Activated CD4-positive, alpha-beta T cell treated with anti-CD3 and anti-CD28 coated beads for 36 hours (primary cell): ENCODE results near the gene TRIM33. TPM values are rescaled to one million over a fixed set of nuclear protein-coding genes. Genes with fewer than 3 reads are reported as not detected.
A peak's percentile ranks its signal among the peaks of the same experiment; 100 is the strongest.
"Not testable (repeated sequence)": the region's sequence is repeated elsewhere in the genome, so short reads cannot be mapped to it uniquely, and the experiment has no call there.

Source experiments
- ATAC-seq: fragments of 200-7000 bp; cut with Tn5 transposase; one replicate; pipeline ENCODE4 v1.10.0; 2021; ENCODE audit warnings: mild to moderate bottlenecking, moderate library complexity
- CTCF ChIA-PET: fragments of 350-600 bp; sonication (Branson Sonifier 250); formaldehyde crosslinking; loops from one replicate; lab custom pipeline; 2021; ENCODE audit warnings: antibody characterized with exemption; lab: Charles Lee
- POLR2A ChIA-PET: fragments of 350-600 bp; sonication (Branson Sonifier 250); formaldehyde crosslinking; loops from one replicate; lab custom pipeline; 2021; ENCODE audit warnings: antibody characterized with exemption, inconsistent platforms; lab: Charles Lee
- DNase-seq: peaks from one replicate; pipeline ENCODE4 v3.0.0-alpha.2; 2020
- H3K27ac Mint-ChIP-seq: one replicate; pipeline ENCODE4 v1.8.0; 2021; ENCODE audit warnings: mixed read lengths
- H3K27me3 Mint-ChIP-seq: one replicate; pipeline ENCODE4 v1.8.0; 2021; ENCODE audit warnings: mixed read lengths
- H3K36me3 Mint-ChIP-seq: one replicate; pipeline ENCODE4 v1.8.0; 2021; ENCODE audit warnings: low read depth, mixed read lengths
- H3K4me1 Mint-ChIP-seq: one replicate; pipeline ENCODE4 v1.8.0; 2021; ENCODE audit warnings: mixed read lengths
- H3K4me3 Mint-ChIP-seq: one replicate; pipeline ENCODE4 v1.8.0; 2021; ENCODE audit warnings: mild to moderate bottlenecking, moderate library complexity, mixed read lengths
- H3K9me3 Mint-ChIP-seq: one replicate; pipeline ENCODE4 v1.8.0; 2021; ENCODE audit warnings: low read depth, mixed read lengths
- intact Hi-C, 2 experiments: fragments of 100-400 bp; cut with DNase I in 1 of 2; cut with micrococcal nuclease in 1 of 2; formaldehyde crosslinking; loops; one replicate each; pipeline versions ENCODE4 v1.14.2 to v1.15.1; 2022 to 2024; cut with DNase I, micrococcal nuclease
- total RNA-seq, 2 experiments: library from RNA; stranded (reverse); gene quantifications; one replicate each; pipeline ENCODE4 v1.2.3, GENCODE V29; 2021

The TRIM33 gene
- total RNA-seq, 2 experiments from 2014 or later, result 32.5 to 41.6 TPM

DNA sequence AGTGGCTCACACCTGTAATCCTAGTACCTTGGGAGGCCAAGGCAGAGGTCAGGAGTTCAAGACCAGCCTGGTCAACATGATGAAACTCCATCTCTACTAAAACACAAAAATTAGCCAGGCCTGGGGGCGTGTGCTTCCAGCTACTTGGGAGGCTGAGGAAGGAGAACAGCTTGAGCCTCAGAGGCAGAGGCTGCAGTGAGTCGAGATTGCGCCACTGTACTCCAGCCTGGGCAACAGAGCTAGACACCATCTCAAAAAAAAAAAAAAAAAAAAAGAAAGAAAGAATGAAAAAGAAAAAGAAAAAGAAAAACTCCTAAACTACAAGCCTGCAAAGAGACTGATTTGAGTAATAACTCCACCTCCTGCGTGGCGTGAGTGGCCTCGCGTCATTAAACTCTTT lies 92.1 kb downstream of the TRIM33 start:
- H3K9me3 Mint-ChIP-seq, intact Hi-C loops, H3K4me3 Mint-ChIP-seq, H3K4me1 Mint-ChIP-seq, DNase-seq, H3K27me3 Mint-ChIP-seq, ATAC-seq, H3K27ac Mint-ChIP-seq: not testable (repeated sequence)
- ChIA-PET CTCF (interaction anchor here (1.0 kb wide), 1 partner anchor 9 kb away, joined by 4 read pairs; no protein-coding TSS in a partner anchor), POLR2A (interaction anchor here (0.6 kb wide), 1 partner anchor 15 kb away, joined by 3 read pairs; no protein-coding TSS in a partner anchor)
- peaks cover 37% of the 10 kb centered on the region for H3K36me3 Mint-ChIP-seq

DNA sequence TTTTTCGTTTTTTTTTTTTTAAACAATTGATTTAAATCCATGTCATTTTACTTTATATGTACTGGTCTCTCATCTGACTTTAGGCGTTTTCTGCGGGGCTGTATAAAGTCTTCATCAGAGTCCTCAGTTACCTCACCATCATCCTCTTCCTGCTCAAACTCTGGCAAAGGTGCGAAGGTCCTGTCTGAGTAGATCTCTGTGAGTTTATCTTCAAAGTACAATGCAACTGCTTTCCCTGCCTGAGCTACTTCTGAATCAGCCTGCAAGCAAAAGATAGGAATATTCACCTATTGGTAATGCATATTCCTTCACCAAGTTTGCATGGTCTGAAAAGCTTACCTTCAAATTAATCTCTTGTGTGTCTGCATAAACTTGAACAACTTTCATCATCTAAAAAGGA lies 113.4 kb downstream of the TRIM33 start:
- Mint-ChIP-seq H3K36me3 (peaks cover 54% of the 10 kb centered on the region), H3K4me1 (no peaks in the 10 kb centered on the region), H3K27ac (no peak overlapping the region), H3K9me3 (no peaks in the 10 kb centered on the region), H3K27me3 (no peaks in the 10 kb centered on the region), H3K4me3 (no peak overlapping the region)
- DNase-seq, result no peak
- intact Hi-C loops, result no loop called here
- no peak for ATAC-seq
- CTCF ChIA-PET, result no interaction called here
- POLR2A ChIA-PET, result no interaction called here

DNA sequence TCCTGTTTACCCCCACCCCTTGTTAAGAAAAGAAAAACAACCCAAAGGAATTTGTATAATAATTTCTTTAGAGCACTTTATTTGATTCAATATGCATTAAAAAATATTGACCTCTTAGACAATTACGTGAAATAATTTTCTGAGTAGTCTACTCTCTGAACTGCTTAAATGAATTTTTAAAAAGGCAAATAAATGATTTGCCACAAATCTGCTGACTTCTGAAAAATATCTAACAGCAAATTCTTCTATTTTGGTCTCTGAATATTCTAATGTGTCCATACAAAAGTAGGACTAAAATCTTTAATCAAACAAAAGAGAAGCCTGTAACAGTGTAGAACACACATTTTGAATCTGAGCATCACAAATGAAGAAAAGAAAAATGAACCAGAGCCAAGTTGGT lies 115.1 kb downstream of the TRIM33 start:
- no peak overlapping the region for H3K4me3 Mint-ChIP-seq
- CTCF ChIA-PET, result no interaction called here
- DNase-seq (no peak), ATAC-seq (no peak)
- H3K9me3 Mint-ChIP-seq, result no peaks in the 10 kb centered on the region
- H3K27ac Mint-ChIP-seq, result no peak overlapping the region
- H3K4me1 Mint-ChIP-seq, result peaks cover 4% of the 10 kb centered on the region
- intact Hi-C loops, result no loop called here
- peaks cover 52% of the 10 kb centered on the region for H3K36me3 Mint-ChIP-seq
- H3K27me3 Mint-ChIP-seq, result no peaks in the 10 kb centered on the region
- POLR2A ChIA-PET, result no interaction called here

DNA sequence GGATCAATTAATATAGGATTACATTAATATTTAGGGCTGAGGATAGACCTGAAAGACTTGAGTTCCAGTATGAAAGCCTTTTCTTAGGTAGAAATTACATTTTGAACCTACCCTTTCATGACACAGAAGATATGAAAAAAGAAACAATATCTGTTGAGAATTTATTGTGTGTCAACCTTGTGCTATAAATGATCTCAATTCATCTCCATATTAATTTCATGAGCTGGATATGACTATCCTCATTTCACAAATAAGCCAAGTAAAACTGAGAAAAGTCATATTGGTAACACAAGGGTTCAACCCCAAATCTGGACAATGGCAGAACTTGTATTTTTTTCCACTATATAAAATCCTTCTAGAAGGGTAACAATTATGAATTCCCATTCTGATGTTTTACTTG lies 120.0 kb downstream of the TRIM33 start:
- Mint-ChIP-seq H3K36me3 (peaks cover 34% of the 10 kb centered on the region), H3K9me3 (peaks cover 15% of the 10 kb centered on the region), H3K27me3 (no peaks in the 10 kb centered on the region), H3K4me3 (no peak overlapping the region), H3K27ac (no peak overlapping the region), H3K4me1 (peaks cover 7% of the 10 kb centered on the region)
- intact Hi-C loops, result no loop called here
- CTCF ChIA-PET, result interaction anchor here (0.7 to 1.6 kb wide), 2 partner anchors 37 to 44 kb away, joined by 3 to 4 read pairs; no protein-coding TSS in a partner anchor
- POLR2A ChIA-PET, result no interaction called here
- ATAC-seq (peak; percentile 73), DNase-seq (no peak)

DNA sequence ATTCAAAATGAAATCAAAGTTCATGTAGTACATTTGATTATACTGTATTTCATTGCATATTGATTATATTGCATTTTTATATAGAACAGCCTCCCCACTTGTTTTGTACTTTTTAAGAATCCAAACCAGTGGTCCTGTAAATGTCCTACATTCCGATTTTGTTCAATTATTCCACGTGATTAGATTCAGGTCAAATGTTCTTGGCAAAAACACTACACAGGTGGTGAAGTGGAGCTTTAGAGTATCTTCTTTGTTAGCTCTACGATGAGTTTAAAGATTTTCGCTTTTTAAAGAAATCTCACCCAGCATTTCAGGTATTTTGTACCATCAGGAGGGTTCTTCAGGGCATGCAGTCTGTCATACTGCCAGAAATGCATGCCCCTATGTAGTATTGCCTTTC lies 120.6 kb downstream of the TRIM33 start:
- ChIA-PET CTCF (interaction anchor here (1.6 kb wide), 1 partner anchor 44 kb away, joined by 4 read pairs; no protein-coding TSS in a partner anchor), POLR2A (no interaction called here)
- H3K36me3 Mint-ChIP-seq, result peaks cover 30% of the 10 kb centered on the region
- H3K27me3 Mint-ChIP-seq, result no peaks in the 10 kb centered on the region
- no peak overlapping the region for H3K4me3 Mint-ChIP-seq
- H3K9me3 Mint-ChIP-seq, result peaks cover 18% of the 10 kb centered on the region
- intact Hi-C loops, result no loop called here
- ATAC-seq, result no peak
- H3K27ac Mint-ChIP-seq, result no peak overlapping the region
- no peak for DNase-seq
- H3K4me1 Mint-ChIP-seq, result peaks cover 7% of the 10 kb centered on the region

DNA sequence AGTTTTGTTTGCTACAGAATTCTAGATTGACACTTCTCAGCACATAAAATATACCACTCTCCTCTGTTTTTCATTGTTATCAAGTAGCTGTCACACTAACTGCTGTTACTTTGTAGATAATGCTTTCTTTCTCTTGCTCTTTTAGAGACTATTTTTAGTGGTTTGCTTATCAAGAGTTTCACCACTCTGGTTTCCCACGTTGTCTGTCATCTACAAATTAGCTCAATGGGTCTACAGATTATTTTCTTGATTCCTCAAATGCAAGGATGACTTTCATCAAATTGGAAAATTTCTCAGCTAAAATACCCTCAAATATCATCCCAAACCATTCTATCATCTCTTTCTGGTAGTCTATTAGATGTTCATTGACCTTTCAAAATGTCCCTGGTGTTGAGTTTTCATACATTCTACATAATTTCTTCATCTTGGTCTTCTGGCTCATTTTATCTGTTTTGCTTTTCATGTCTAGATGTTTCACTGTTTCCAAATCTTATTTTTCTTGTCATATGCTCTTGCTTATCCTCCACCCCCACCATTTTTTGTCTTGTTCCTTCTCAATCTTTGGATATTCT lies 122.5 kb downstream of the TRIM33 start:
- Mint-ChIP-seq H3K27me3 (no peaks in the 10 kb centered on the region), H3K9me3 (peaks cover 26% of the 10 kb centered on the region), H3K27ac (no peak overlapping the region), H3K4me3 (no peak overlapping the region), H3K36me3 (peaks cover 20% of the 10 kb centered on the region), H3K4me1 (peaks cover 7% of the 10 kb centered on the region)
- intact Hi-C loops, result loop anchor here in 1 of 2 experiments (10.0 kb wide), 1 partner anchor 56 kb away; no protein-coding TSS in a partner anchor
- ChIA-PET CTCF (interaction anchor here (0.6 kb wide), 1 partner anchor 300 kb away, joined by 3 read pairs; no protein-coding TSS in a partner anchor), POLR2A (no interaction called here)
- ATAC-seq, result no peak
- no peak for DNase-seq

DNA sequence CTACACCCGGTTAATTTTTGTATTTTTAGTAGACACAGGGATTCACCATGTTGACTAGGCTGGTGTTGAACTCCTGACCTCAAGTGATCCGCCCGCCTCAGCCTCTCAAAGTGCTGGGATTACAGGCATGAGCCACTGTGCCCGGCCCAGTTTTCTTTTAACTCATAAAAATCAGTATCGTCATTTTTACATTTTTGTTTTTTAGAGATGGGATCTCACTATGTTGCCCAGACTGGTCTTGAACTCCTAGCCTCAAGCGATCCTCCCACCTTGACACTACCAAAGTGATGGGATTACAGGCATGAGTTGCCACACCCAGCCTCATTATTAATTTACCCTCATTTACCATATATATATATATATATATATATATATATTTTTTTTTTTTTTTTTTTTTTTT lies 123.4 kb downstream of the TRIM33 start:
- not testable (repeated sequence) for H3K27me3 Mint-ChIP-seq, H3K27ac Mint-ChIP-seq, H3K4me1 Mint-ChIP-seq, H3K4me3 Mint-ChIP-seq, ATAC-seq, DNase-seq
- Mint-ChIP-seq H3K9me3 (peaks cover 33% of the 10 kb centered on the region), H3K36me3 (peaks cover 20% of the 10 kb centered on the region)
- intact Hi-C loops, result loop anchor here in 1 of 2 experiments (10.0 kb wide), 1 partner anchor 57 kb away; no protein-coding TSS in a partner anchor
- ChIA-PET POLR2A (interaction anchor here (0.6 kb wide), 1 partner anchor 1736 kb away, joined by 3 read pairs; no protein-coding TSS in a partner anchor), CTCF (interaction anchor here (0.6 kb wide), 1 partner anchor 411 kb away, joined by 4 read pairs; no protein-coding TSS in a partner anchor)

DNA sequence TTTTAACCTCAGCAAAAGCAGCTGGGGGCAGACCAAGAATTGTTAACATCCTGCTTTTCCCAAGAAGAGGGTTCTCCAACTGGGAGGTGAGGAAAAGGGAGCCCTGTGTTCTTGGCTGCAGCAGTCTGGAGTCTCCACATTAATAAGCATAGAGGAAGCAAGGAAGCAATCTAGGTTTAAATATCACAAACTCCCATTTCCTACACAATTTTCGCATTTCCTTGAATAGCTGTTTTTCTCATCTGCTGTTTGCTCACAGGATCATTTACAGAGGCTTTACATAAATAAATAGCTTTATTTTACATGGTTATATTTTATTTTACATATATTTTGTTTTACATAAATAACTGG lies 124.0 kb downstream of the TRIM33 start:
- Mint-ChIP-seq H3K36me3 (peaks cover 15% of the 10 kb centered on the region), H3K4me1 (peaks cover 7% of the 10 kb centered on the region), H3K27me3 (no peaks in the 10 kb centered on the region), H3K27ac (no peak overlapping the region), H3K9me3 (peaks cover 35% of the 10 kb centered on the region), H3K4me3 (no peak overlapping the region)
- ChIA-PET POLR2A (interaction anchor here (0.7 kb wide), 2 partner anchors 111 to 119 kb away, joined by 6 to 7 read pairs; no protein-coding TSS in a partner anchor), CTCF (interaction anchor here (0.6 to 0.9 kb wide), 2 partner anchors 40 to 410 kb away, joined by 3 to 4 read pairs; no protein-coding TSS in a partner anchor)
- intact Hi-C loops, result loop anchor here in 1 of 2 experiments (10.0 kb wide), 1 partner anchor 58 kb away; no protein-coding TSS in a partner anchor
- DNase-seq, result no peak
- ATAC-seq, result no peak

DNA sequence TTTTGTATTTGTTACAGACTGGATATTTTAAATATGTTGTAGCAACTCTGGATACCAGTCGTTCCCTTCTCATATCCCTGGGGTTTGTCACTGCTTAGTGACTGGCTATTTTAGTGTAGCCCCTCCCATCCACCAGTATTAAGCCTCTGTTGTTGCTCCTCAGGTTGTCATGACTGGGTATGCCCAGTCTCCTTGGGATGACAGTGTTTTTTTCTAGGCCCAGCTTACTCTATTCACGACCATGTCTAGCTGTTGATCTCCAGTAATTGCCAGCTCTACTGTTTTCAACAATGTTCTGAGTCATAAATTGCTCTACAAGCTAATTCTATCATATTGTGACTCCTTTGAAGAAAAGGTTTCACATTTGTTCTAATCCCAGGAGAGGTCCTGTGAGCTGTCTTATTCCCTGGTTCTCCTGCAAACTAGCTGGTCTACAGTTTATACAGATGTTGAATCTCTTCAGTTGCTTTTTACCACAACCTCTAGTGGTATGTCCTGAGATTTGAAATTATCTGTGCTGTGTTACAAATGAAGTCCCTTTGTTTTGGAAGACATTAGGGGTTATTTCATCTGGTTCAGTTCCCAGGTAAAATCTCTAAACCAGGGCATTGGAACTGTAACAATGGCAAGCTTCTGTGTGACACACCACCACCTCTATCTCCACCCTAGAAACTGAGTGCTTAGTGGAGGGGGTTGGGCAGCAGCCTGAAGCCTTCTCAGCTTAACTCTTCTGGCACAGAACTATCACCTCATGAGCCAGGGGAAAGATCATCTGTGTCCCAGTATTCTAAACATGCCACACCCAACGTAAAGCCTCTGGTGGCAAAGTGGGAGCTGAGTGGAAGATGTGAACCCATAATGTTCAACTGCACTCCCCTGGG lies 124.6 kb downstream of the TRIM33 start:
- H3K9me3 Mint-ChIP-seq, result peaks cover 35% of the 10 kb centered on the region
- H3K27ac Mint-ChIP-seq, result no peak overlapping the region
- H3K36me3 Mint-ChIP-seq, result peaks cover 10% of the 10 kb centered on the region
- H3K4me1 Mint-ChIP-seq, result peaks cover 4% of the 10 kb centered on the region
- DNase-seq (no peak), ATAC-seq (peak; percentile 44)
- intact Hi-C loops, result loop anchor here in 1 of 2 experiments (10.0 kb wide), 1 partner anchor 58 kb away; no protein-coding TSS in a partner anchor
- ChIA-PET POLR2A (interaction anchor here (0.7 kb wide), 2 partner anchors 112 to 119 kb away, joined by 6 to 7 read pairs; no protein-coding TSS in a partner anchor), CTCF (interaction anchor here (0.6 to 0.9 kb wide), 3 partner anchors 40 to 99 kb away, joined by 3 to 4 read pairs (median 3); no protein-coding TSS in a partner anchor)
- H3K4me3 Mint-ChIP-seq, result no peak overlapping the region
- no peaks in the 10 kb centered on the region for H3K27me3 Mint-ChIP-seq

DNA sequence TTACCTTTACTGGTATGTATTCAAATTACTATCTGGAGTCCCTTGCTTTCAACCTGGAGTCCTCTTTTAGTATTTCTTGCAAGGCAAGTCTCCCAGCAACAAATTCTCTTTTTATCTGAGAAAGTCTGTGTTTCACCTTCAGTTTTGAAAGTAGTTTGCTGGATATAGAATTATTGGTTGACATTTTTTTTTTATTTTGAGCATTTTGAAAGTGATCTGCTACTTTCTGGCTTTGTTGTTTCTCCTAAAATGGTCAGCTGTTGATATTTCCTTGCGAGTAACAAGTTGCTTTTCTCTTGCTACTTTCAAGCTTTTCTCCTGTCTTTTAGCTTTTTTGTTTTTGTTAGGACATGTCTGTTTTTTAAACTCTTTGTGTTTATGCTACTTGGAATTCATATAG lies 126.1 kb downstream of the TRIM33 start:
- DNase-seq (no peak), ATAC-seq (no peak)
- no peak overlapping the region for H3K27ac Mint-ChIP-seq
- no peaks in the 10 kb centered on the region for H3K27me3 Mint-ChIP-seq
- intact Hi-C loops, result loop anchor here in 1 of 2 experiments (10.0 kb wide), 1 partner anchor 60 kb away; no protein-coding TSS in a partner anchor
- peaks cover 3% of the 10 kb centered on the region for H3K36me3 Mint-ChIP-seq
- H3K4me3 Mint-ChIP-seq, result no peak overlapping the region
- POLR2A ChIA-PET, result no interaction called here
- CTCF ChIA-PET, result no interaction called here
- no peaks in the 10 kb centered on the region for H3K4me1 Mint-ChIP-seq
- peaks cover 38% of the 10 kb centered on the region for H3K9me3 Mint-ChIP-seq

DNA sequence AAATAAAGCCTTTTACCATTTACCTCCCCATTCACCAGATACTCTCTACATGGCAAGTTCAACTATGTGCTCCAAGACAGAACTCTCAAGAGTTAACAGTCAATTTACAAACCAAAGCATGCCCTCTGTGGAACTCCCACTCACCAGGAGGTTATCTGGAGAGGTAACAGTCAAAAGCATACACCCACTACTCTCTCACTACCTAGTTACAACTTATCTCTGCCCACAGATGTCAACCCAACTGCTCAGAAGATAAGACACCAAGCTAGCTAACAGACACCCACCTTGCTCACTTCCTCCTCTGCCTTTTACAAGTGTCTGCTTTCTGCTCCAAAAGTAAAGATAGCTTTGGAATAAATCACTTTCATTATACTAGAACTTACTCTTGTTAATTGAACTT lies 131.0 kb downstream of the TRIM33 start:
- H3K9me3 Mint-ChIP-seq, result peaks cover 38% of the 10 kb centered on the region
- ChIA-PET POLR2A (no interaction called here), CTCF (interaction anchor here (0.6 kb wide), 1 partner anchor 38 kb away, joined by 3 read pairs; no protein-coding TSS in a partner anchor)
- no peaks in the 10 kb centered on the region for H3K27me3 Mint-ChIP-seq
- ATAC-seq (no peak), DNase-seq (no peak)
- no peak overlapping the region for H3K27ac Mint-ChIP-seq
- no peaks in the 10 kb centered on the region for H3K4me1 Mint-ChIP-seq
- H3K36me3 Mint-ChIP-seq, result no peaks in the 10 kb centered on the region
- intact Hi-C loops, result loop anchor here in 1 of 2 experiments (10.0 kb wide), 2 partner anchors 65 to 235 kb away; no protein-coding TSS in a partner anchor
- H3K4me3 Mint-ChIP-seq, result no peak overlapping the region
